Hepatic stellate cell (primary cell): ENCODE results near the gene DKC1.
"Not testable (repeated sequence)": the region's sequence is repeated elsewhere in the genome, so short reads cannot be mapped to it uniquely, and the experiment has no call there.

ENCODE experiments used
- DNase-seq: peaks from one replicate; pipeline ENCODE4 v3.0.0; 2011; ENCODE audit warnings: low spot score

Gene DKC1

GRCh38 chrX:154793084-154793795 lies 30.6 kb downstream of the DKC1 start:
- no peak for DNase-seq

GRCh38 chrX:154795016-154795415 lies 32.4 kb downstream of the DKC1 start:
- DNase-seq: no peak

GRCh38 chrX:154797006-154797405 lies 34.3 kb downstream of the DKC1 start:
- DNase-seq: no peak

- DNase-seq: no peak
Measured at GRCh38 chrX:154799556-154800348, 37.1 kb downstream of the DKC1 start.

GRCh38 chrX:154800478-154801210 lies 38.0 kb downstream of the DKC1 start:
- DNase-seq: no peak

GRCh38 chrX:154802947-154803346 lies 40.3 kb downstream of the DKC1 start:
- DNase-seq: no peak

GRCh38 chrX:154804261-154804956 lies 41.7 kb downstream of the DKC1 start:
- DNase-seq: no peak

- peak; percentile 70 for DNase-seq
Measured at GRCh38 chrX:154804957-154805695, 42.5 kb downstream of the DKC1 start, which contains the start of gene MPP1. TSS of gene MPP1 (minus strand) at chrX:154805485. CDS start at chrX:154805373, 112 bp downstream.

- DNase-seq: peak; percentile 27
Measured at GRCh38 chrX:154805696-154806091, 43.0 kb downstream of the DKC1 start.

- DNase-seq: no peak
Measured at GRCh38 chrX:154806837-154807501, 44.3 kb downstream of the DKC1 start.

- no peak for DNase-seq
Measured at GRCh38 chrX:154809939-154810665, 47.4 kb downstream of the DKC1 start.

GRCh38 chrX:154812341-154813101 lies 49.9 kb downstream of the DKC1 start:
- no peak for DNase-seq

GRCh38 chrX:154813801-154814200 lies 51.1 kb downstream of the DKC1 start:
- no peak for DNase-seq

GRCh38 chrX:154815274-154815818 lies 52.7 kb downstream of the DKC1 start:
- peak; percentile 34 for DNase-seq

GRCh38 chrX:154816326-154816898 lies 53.7 kb downstream of the DKC1 start:
- not testable (repeated sequence) for DNase-seq

- not testable (repeated sequence) for DNase-seq
Measured at GRCh38 chrX:154817048-154817618, 54.5 kb downstream of the DKC1 start.

GRCh38 chrX:154818916-154819770 lies 56.5 kb downstream of the DKC1 start:
- no peak for DNase-seq
